Thyroid gland (tissue), 4 donors: ENCODE results near the gene SELENOK. TPM values are rescaled to one million over a fixed set of nuclear protein-coding genes. Genes with fewer than 3 reads are reported as not detected.

Experiments
- DNase-seq, 2 donors: peaks; one replicate each; pipeline ENCODE4 v3.0.0-alpha.2; 2019
- H3K27ac ChIP-seq, 3 donors: fragments of 200-600 bp; sonication (generic); 1 replicate in 2 of 3; 2 replicates in 1 of 3; pipeline ENCODE4 v1.5.1; 2016 to 2019; ENCODE audit warnings: mild to moderate bottlenecking in 1 of 3, moderate library complexity in 1 of 3
- H3K27me3 ChIP-seq: fragments of 200-600 bp; sonication (generic); one replicate; pipeline ENCODE4 v1.5.1; 2019
- H3K36me3 ChIP-seq, 2 donors: fragments of 200-600 bp; sonication (generic); one replicate each; pipeline ENCODE4 v1.5.1; 2016 to 2019
- H3K4me1 ChIP-seq, 2 donors: fragments of 200-600 bp; sonication (generic); one replicate each; pipeline ENCODE4 v1.5.1; 2017 to 2019
- H3K4me3 ChIP-seq, 3 donors: fragments of 200-600 bp; sonication (generic); replicated peaks in 1 of 3; 1 replicate in 2 of 3; 2 replicates in 1 of 3; pipeline ENCODE4 v1.5.1; 2016; ENCODE audit warnings: mild to moderate bottlenecking in 1 of 3
- H3K9me3 ChIP-seq: fragments of 200-600 bp; sonication (generic); one replicate; pipeline ENCODE4 v1.5.1; 2017
- POLR2A ChIP-seq, 2 donors: fragments of 450-650 bp; IDR thresholded peaks; one replicate each; pipeline ENCODE4 v1.6.1; 2017; ENCODE audit warnings: antibody characterized with exemption in 2 of 2, mild to moderate bottlenecking in 2 of 2, moderate library complexity in 1 of 2
- WGBS, 2 donors: methylation state at CpG; one replicate each; pipeline ENCODE4 v1.1.5; 2017; 5-methylcytosine and 5-hydroxymethylcytosine counted together
- intact Hi-C: fragments of 100-400 bp; cut with DNase I; formaldehyde crosslinking; loops from one replicate; pipeline ENCODE4 v1.15.1; 2023
- total RNA-seq, 4 donors: library from RNA; depleted of rRNA; stranded (reverse); fragments of >200 nt; gene quantifications; one replicate each; pipeline ENCODE4 v1.2.3, GENCODE V29; 2016
- TF ChIP-seq, protein P1 (sequence below), 6 experiments: fragments of 200-600 bp in 3 of 6; fragments of 450-650 bp in 3 of 6; sonication (generic) in 3 of 6; IDR thresholded peaks; one replicate each; pipeline ENCODE4 v1.5.1; 2016 to 2019; ENCODE audit warnings: antibody characterized with exemption in 6 of 6, mild to moderate bottlenecking in 2 of 6, inconsistent platforms in 1 of 6, moderate library complexity in 1 of 6

Gene SELENOK
- total RNA-seq, 4 donors from 2014 or later = 79.0 to 132 (median 124) TPM

- TF ChIP-seq POLR2A (IDR thresholded peaks at IDR 0.05) = no peak
- TF ChIP-seq, protein P1, sequence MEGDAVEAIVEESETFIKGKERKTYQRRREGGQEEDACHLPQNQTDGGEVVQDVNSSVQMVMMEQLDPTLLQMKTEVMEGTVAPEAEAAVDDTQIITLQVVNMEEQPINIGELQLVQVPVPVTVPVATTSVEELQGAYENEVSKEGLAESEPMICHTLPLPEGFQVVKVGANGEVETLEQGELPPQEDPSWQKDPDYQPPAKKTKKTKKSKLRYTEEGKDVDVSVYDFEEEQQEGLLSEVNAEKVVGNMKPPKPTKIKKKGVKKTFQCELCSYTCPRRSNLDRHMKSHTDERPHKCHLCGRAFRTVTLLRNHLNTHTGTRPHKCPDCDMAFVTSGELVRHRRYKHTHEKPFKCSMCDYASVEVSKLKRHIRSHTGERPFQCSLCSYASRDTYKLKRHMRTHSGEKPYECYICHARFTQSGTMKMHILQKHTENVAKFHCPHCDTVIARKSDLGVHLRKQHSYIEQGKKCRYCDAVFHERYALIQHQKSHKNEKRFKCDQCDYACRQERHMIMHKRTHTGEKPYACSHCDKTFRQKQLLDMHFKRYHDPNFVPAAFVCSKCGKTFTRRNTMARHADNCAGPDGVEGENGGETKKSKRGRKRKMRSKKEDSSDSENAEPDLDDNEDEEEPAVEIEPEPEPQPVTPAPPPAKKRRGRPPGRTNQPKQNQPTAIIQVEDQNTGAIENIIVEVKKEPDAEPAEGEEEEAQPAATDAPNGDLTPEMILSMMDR (IDR thresholded peaks at IDR 0.05) = no peak
- Histone ChIP-seq H3K4me1 (peaks cover 8 to 12% of the 10 kb centered on the region in 2 donors), H3K27me3 (no peaks in the 10 kb centered on the region), H3K36me3 (peaks cover 30 to 59% of the 10 kb centered on the region in 2 donors), H3K9me3 (no peaks in the 10 kb centered on the region), H3K4me3 (peak overlapping the region in 2 of 3 donors; percentile 57 to 68), H3K27ac (peak overlapping the region in 1 of 3 donors; percentile 81)
- intact Hi-C loops = no loop called here
- 48 to 51% methylated on average over 10 of the region's 10 CpGs for WGBS, 2 donors
- no peak for DNase-seq
These were observed 11.0 kb downstream of the SELENOK start for GRCh38 chr3:53880396-53881345.

DNA sequence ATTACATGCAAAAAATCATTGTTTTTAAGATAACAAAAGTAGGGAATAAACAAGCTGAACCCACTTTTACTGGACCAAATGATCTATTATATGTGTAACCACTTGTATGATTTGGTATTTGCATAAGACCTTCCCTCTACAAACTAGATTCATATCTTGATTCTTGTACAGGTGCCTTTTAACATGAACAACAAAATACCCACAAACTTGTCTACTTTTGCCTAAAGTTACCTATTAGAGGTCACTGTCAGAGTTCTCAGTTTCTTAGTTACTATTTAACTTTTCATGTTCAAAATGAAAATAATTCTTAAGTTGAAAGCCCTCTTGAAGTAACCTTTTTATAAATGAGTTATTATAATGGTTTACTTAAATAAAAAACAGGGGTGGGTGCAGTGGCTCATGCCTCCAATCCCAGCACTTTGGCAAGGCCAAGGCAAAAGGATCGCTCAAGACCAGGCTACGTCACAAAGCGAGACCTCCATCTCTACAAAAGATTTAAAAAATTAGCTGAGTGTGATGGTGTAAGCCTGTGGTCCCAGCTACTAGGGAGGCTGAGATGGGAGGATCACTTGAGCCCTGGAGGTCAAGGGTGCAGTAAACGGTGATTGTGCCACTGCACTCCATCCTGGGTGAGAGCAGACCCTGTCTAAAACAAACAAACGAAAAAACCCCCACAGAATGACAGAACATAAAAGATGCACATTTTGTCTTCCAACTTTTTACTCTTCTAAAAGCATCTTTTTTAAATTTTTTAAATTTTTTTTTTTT is 25.7 kb downstream of the SELENOK start:
- intact Hi-C loops = no loop called here
- Histone ChIP-seq H3K36me3 (peaks cover 41 to 53% of the 10 kb centered on the region in 2 donors), H3K4me3 (no peak overlapping the region), H3K9me3 (no peaks in the 10 kb centered on the region), H3K27me3 (no peaks in the 10 kb centered on the region), H3K27ac (no peak overlapping the region), H3K4me1 (no peaks in the 10 kb centered on the region)
- no peak for DNase-seq
- 94 to 95% methylated on average over 5 of the region's 5 CpGs for WGBS, 2 donors
- no peak for TF ChIP-seq POLR2A (IDR thresholded peaks at IDR 0.05)

DNA sequence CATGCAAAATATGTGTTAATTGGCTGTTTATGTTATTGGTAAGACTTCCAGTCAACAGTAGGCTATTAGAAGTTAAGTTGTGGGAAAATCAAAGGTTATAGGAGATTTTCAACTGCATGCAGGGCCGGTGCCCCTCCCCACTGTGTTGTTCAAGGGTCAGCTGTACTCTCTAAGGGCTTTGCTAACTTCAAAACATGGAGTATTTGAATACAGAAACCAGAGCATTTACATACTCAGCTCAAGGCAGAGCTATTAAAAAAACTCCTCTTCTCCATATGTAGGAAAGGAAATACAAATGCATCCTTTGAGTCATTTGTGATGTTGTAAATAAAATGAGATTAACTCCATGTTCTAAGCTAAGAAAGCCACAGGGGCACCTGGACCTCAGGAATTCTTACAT is 28.5 kb downstream of the SELENOK start:
- 74 to 86% methylated on average over 1 of the region's 1 CpG for WGBS, 2 donors
- H3K36me3 ChIP-seq = peaks cover 15 to 36% of the 10 kb centered on the region in 2 donors
- no peak overlapping the region for H3K4me3 ChIP-seq
- no peaks in the 10 kb centered on the region for H3K4me1 ChIP-seq
- no peaks in the 10 kb centered on the region for H3K9me3 ChIP-seq
- DNase-seq = no peak
- no peaks in the 10 kb centered on the region for H3K27me3 ChIP-seq
- intact Hi-C loops = no loop called here
- H3K27ac ChIP-seq = no peak overlapping the region
- no peak for TF ChIP-seq POLR2A (IDR thresholded peaks at IDR 0.05)
- TF ChIP-seq, protein P1 (IDR thresholded peaks at IDR 0.05) = no peak

GRCh38 chr3:53862241-53862640 is 29.4 kb downstream of the SELENOK start:
- H3K9me3 ChIP-seq = no peaks in the 10 kb centered on the region
- DNase-seq = no peak
- H3K27ac ChIP-seq = no peak overlapping the region
- intact Hi-C loops = no loop called here
- H3K27me3 ChIP-seq = no peaks in the 10 kb centered on the region
- H3K36me3 ChIP-seq = peaks cover 15 to 33% of the 10 kb centered on the region in 2 donors
- WGBS, 2 donors = 92 to 94% methylated on average over 3 of the region's 3 CpGs
- TF ChIP-seq, protein P1 (IDR thresholded peaks at IDR 0.05) = no peak
- TF ChIP-seq POLR2A (IDR thresholded peaks at IDR 0.05) = no peak
- H3K4me3 ChIP-seq = no peak overlapping the region
- H3K4me1 ChIP-seq = no peaks in the 10 kb centered on the region

DNA sequence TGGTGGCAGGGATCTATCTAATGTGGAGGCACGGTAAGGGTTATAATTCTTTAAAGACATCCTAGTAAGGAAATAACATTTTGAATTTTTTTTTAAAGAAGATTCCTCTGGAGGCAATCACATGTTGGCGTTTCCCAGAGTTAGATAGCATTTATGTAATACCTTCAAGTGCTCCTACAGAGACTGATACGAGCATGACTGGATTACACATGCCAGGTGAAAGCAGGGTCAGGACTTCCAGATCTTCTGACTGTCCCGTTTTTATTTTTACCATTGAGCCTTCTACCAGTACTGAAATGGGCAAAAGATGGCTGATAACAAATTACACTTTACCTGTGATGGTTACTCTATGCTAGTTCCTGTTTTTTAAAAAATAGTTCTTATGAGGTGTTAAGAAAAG is 31.5 kb downstream of the SELENOK start:
- Histone ChIP-seq H3K27me3 (no peaks in the 10 kb centered on the region), H3K27ac (no peak overlapping the region), H3K9me3 (no peaks in the 10 kb centered on the region), H3K36me3 (peaks cover 11 to 33% of the 10 kb centered on the region in 2 donors), H3K4me1 (peaks cover 0 to 5% of the 10 kb centered on the region in 2 donors), H3K4me3 (no peak overlapping the region)
- intact Hi-C loops = no loop called here
- DNase-seq = no peak
- TF ChIP-seq, protein P1 (IDR thresholded peaks at IDR 0.05) = no peak
- no peak for TF ChIP-seq POLR2A (IDR thresholded peaks at IDR 0.05)
- WGBS, 2 donors = 88 to 90% methylated on average over 4 of the region's 4 CpGs
